Fibroblast of the aortic adventitia (primary cell): ENCODE results near the gene PEX5L. TPM values are rescaled to one million over a fixed set of nuclear protein-coding genes. Genes with fewer than 3 reads are reported as not detected.

Source experiments
- DNase-seq: peaks from one replicate; pipeline ENCODE4 v3.0.0-alpha.2; 2010; ENCODE audit warnings: low read depth
- H3K4me3 ChIP-seq: 2 replicates; pipeline ENCODE4 v1.5.1; 2011; ENCODE audit warnings: low read depth, mild to moderate bottlenecking, control low read depth, low read length, moderate library complexity
- CTCF ChIP-seq: IDR thresholded peaks from 2 replicates; pipeline ENCODE4 v1.5.1; 2011; ENCODE audit warnings: mild to moderate bottlenecking, low read length, control low read depth, inconsistent platforms; ENCODE audit not compliant: insufficient read depth
- total RNA-seq: library from RNA; depleted of rRNA; stranded (reverse); fragments of >200 nt; gene quantifications from 2 replicates; pipeline ENCODE4 v1.2.3, GENCODE V29; 2012; ENCODE audit warnings: low replicate concordance

The PEX5L gene
- total RNA-seq, 1 donor, result 0.27 TPM

- no peak overlapping the region for H3K4me3 ChIP-seq
- TF ChIP-seq CTCF, result no peak
- no peak for DNase-seq
These were observed 264.4 kb downstream of the PEX5L start for GRCh38 chr3:179772297-179772696.

- H3K4me3 ChIP-seq, result no peak overlapping the region
- no peak for DNase-seq
- no peak for TF ChIP-seq CTCF
These were observed 264.9 kb downstream of the PEX5L start for GRCh38 chr3:179771797-179772196.

DNA sequence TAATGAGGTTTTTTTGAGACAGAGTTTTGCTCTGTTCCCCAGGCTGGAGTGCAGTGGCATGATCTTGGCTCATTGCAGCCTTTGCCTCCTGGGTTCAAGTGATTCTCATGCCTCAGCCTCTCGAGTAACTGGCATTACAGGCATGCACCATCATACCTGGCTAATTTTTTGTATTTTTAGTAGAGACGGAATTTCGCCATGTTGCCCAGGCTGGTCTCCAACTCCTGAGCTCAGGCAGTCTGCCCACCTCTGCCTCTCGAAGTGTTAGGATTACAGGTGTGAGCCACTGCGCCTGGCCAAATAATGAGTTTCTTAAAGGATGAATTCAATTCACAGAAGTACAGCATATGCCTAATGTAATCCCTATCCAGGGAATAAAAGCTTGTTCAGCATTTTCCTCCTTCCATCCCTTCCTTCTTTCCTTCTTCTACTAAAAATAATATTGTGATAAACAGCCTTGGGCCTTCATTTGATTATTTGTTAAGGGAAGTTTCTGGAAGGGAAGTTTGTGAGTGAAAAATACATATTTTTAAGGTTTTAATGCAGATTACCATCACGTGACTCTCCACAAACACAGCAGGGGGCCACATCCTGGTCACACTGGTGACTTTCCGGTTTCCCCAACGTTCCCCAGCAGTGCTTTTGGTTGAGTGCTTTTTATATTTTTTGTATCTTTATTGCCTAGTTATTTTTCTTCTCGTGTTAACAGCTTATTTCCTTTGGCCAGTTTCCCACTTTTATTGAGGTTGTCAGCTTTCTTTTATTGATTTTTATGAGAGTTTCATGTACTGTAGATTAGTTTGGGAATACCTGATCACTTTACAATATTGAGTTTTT, 267.1 kb downstream of the PEX5L start:
- no peak overlapping the region for H3K4me3 ChIP-seq
- DNase-seq, result no peak
- TF ChIP-seq CTCF, result no peak

GRCh38 chr3:179768080-179768479, 268.7 kb downstream of the PEX5L start:
- DNase-seq, result peak; percentile 72
- TF ChIP-seq CTCF, result peak; percentile 65
- H3K4me3 ChIP-seq, result no peak overlapping the region

DNA sequence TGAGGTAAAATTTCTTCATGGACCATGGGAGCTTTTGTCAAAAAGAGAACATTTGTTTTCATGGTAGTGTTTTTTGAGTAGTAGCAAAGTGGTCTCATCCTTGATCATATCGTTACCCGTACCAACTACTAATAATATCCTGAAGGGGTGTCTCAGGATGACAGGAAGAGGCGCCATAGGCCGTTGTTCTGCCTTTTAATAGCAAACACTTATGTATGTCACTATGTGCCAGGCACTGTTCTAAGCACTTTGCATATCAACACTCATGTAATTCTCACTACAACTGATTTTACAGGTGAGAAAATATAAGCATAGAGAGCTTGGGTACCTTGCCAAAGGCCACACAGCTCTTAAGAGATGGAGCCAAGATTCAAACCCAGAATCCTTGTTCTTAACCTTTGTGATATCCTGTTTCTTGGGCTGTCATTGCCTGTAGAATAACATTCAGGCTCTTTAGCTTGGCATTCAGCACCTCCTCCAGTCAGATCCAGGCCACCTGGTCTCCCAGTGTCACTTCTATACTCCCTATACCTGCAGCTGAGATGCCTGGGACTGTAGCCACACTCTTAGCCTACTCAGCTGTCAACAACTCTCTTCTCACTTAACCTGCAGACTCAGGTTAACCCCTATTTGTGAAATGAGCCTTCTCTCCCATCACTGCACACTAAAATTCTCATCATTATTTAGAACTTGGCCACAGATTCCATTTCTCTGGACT, 270.2 kb downstream of the PEX5L start:
- no peak for DNase-seq
- no peak overlapping the region for H3K4me3 ChIP-seq
- TF ChIP-seq CTCF, result no peak

DNA sequence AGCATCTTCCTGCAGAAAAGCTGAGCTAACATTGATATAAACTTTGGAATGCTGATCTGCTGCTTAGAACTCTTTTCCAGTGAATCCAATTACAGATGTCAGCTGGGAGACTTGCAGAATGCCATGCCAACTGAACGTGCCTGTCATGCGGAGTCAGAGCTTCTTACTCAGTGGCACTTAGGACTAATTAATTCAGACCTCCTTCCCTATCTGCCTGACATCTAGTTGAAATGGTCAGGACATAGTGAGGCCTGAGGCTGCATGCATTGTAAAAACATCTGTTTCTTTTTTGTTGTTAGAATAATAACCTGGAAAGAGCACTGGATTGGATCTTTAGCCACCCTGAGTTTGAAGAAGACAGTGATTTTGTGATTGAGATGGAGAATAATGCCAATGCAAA, 271.3 kb downstream of the PEX5L start:
- DNase-seq, result no peak
- TF ChIP-seq CTCF, result no peak
- H3K4me3 ChIP-seq, result no peak overlapping the region
